Neural progenitor cell (in vitro differentiated cells): ENCODE results near the gene ISM2. TPM values are rescaled to one million over a fixed set of nuclear protein-coding genes. Genes with fewer than 3 reads are reported as not detected.

Experiments
- DNase-seq: peaks from one replicate; pipeline ENCODE4 v3.0.0-alpha.2; 2016; ENCODE audit warnings: low spot score
- H2AFZ ChIP-seq: fragments of 200-600 bp; sonication (generic); replicated peaks from 2 replicates; pipeline ENCODE4 v1.6.1; 2016; ENCODE audit warnings: antibody characterized with exemption
- H3F3A ChIP-seq: fragments of 200-600 bp; sonication (generic); 2 replicates; pipeline ENCODE4 v1.6.1; 2016; ENCODE audit warnings: antibody characterized with exemption, low read depth
- H3K27ac ChIP-seq: fragments of 200-600 bp; sonication (generic); 2 replicates; pipeline ENCODE4 v1.5.1; 2016; ENCODE audit warnings: mild to moderate bottlenecking
- H3K27me3 ChIP-seq: fragments of 200-600 bp; sonication (generic); 2 replicates; pipeline ENCODE4 v1.6.1; 2016; ENCODE audit warnings: mild to moderate bottlenecking, moderate library complexity
- H3K36me3 ChIP-seq: fragments of 200-600 bp; sonication (generic); 2 replicates; pipeline ENCODE4 v1.5.1; 2016
- H3K4me1 ChIP-seq: fragments of 200-600 bp; sonication (generic); 2 replicates; pipeline ENCODE4 v1.6.1; 2016; ENCODE audit warnings: mixed run types
- H3K4me2 ChIP-seq: fragments of 200-600 bp; sonication (generic); 2 replicates; pipeline ENCODE4 v1.6.1; 2016
- H3K4me3 ChIP-seq: fragments of 200-600 bp; sonication (generic); 2 replicates; pipeline ENCODE4 v1.5.1; 2016
- H3K79me2 ChIP-seq: fragments of 200-600 bp; sonication (generic); 2 replicates; pipeline ENCODE4 v1.6.1; 2016; ENCODE audit warnings: low read depth
- H3K9ac ChIP-seq: fragments of 200-600 bp; sonication (generic); 2 replicates; pipeline ENCODE4 v1.6.1; 2016
- H3K9me3 ChIP-seq: fragments of 200-600 bp; sonication (generic); 2 replicates; pipeline ENCODE4 v1.5.1; 2016; ENCODE audit warnings: low read depth
- H4K20me1 ChIP-seq: fragments of 200-600 bp; sonication (generic); 2 replicates; pipeline ENCODE4 v1.6.1; 2016; ENCODE audit warnings: low read depth
- H3K27ac Mint-ChIP-seq: 3 replicates; pipeline ENCODE4 v1.8.0; 2021; ENCODE audit warnings: mixed read lengths
- H3K27me3 Mint-ChIP-seq: 2 replicates; pipeline ENCODE4 v1.8.0; 2022; ENCODE audit warnings: low read depth, mild to moderate bottlenecking, inconsistent platforms, moderate library complexity, mixed read lengths; ENCODE audit not compliant: insufficient read depth
- H3K36me3 Mint-ChIP-seq: 3 replicates; pipeline ENCODE4 v1.8.0; 2021; ENCODE audit warnings: mixed read lengths
- H3K4me1 Mint-ChIP-seq: 3 replicates; pipeline ENCODE4 v1.8.0; 2021; ENCODE audit warnings: mixed read lengths
- H3K4me3 Mint-ChIP-seq: 3 replicates; pipeline ENCODE4 v1.8.0; 2021; ENCODE audit warnings: mild to moderate bottlenecking, moderate library complexity, mixed read lengths
- H3K9me3 Mint-ChIP-seq: 3 replicates; pipeline ENCODE4 v1.8.0; 2020; ENCODE audit warnings: mixed read lengths
- EZH2 ChIP-seq: fragments of 200-600 bp; sonication (generic); IDR thresholded peaks from 2 replicates; pipeline ENCODE4 v1.6.1; 2017; ENCODE audit warnings: antibody characterized with exemption, mild to moderate bottlenecking, moderate library complexity
- EZH2phosphoT487 ChIP-seq: fragments of 200-600 bp; sonication (generic); IDR thresholded peaks from 2 replicates; pipeline ENCODE4 v1.6.1; 2017; ENCODE audit warnings: antibody characterized with exemption
- total RNA-seq: library from RNA; depleted of rRNA; stranded (reverse); fragments of >200 nt; gene quantifications from 2 replicates; pipeline ENCODE4 v1.2.3, GENCODE V29; 2015; ENCODE audit warnings: low replicate concordance
- TF ChIP-seq, protein P1 (sequence below): fragments of 200-600 bp; sonication (generic); IDR thresholded peaks from 2 replicates; pipeline ENCODE4 v1.5.1; 2017; ENCODE audit warnings: antibody characterized with exemption, mild to moderate bottlenecking

The ISM2 gene
- total RNA-seq, 1 donor from 2014 or later: 0.07 TPM

DNA sequence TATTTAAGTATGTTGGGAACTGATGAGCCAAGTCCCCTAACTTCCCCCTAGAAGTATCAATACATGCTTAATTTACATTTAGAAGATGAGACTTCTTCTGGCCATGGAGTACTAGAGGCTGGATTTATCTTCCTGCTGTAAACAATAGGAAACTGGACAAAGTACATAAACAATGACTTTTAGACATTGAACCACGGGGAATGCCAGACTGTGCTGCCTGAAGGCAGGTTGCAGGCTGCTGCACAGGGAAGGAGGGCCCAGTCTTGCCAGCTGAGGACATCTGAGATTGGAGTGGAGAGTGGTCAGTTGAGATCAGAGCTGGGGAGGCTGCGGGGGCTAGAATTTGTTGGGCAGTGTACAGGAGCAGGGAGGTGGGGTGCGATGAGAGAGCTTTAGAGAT is 24.5 kb upstream of the ISM2 start:
- Mint-ChIP-seq H3K4me3 (no peak overlapping the region), H3K27me3 (no peaks in the 10 kb centered on the region), H3K9me3 (no peaks in the 10 kb centered on the region), H3K36me3 (peaks cover 6% of the 10 kb centered on the region), H3K4me1 (no peaks in the 10 kb centered on the region), H3K27ac (peak overlapping the region; percentile 58)
- H3K27me3 ChIP-seq: no peaks in the 10 kb centered on the region
- H3K27ac ChIP-seq: no peak overlapping the region
- H3K4me3 ChIP-seq: no peak overlapping the region
- H3K79me2 ChIP-seq: no peaks in the 10 kb centered on the region
- H3K4me2 ChIP-seq: no peak overlapping the region
- no peaks in the 10 kb centered on the region for H4K20me1 ChIP-seq
- peaks cover 8% of the 10 kb centered on the region for H3F3A ChIP-seq
- H3K9ac ChIP-seq: no peak overlapping the region
- no peak for DNase-seq
- TF ChIP-seq, protein P1, sequence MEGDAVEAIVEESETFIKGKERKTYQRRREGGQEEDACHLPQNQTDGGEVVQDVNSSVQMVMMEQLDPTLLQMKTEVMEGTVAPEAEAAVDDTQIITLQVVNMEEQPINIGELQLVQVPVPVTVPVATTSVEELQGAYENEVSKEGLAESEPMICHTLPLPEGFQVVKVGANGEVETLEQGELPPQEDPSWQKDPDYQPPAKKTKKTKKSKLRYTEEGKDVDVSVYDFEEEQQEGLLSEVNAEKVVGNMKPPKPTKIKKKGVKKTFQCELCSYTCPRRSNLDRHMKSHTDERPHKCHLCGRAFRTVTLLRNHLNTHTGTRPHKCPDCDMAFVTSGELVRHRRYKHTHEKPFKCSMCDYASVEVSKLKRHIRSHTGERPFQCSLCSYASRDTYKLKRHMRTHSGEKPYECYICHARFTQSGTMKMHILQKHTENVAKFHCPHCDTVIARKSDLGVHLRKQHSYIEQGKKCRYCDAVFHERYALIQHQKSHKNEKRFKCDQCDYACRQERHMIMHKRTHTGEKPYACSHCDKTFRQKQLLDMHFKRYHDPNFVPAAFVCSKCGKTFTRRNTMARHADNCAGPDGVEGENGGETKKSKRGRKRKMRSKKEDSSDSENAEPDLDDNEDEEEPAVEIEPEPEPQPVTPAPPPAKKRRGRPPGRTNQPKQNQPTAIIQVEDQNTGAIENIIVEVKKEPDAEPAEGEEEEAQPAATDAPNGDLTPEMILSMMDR: no peak
- TF ChIP-seq EZH2phosphoT487 (no peak), EZH2 (no peak)
- H3K9me3 ChIP-seq: no peaks in the 10 kb centered on the region
- H2AFZ ChIP-seq: no peak overlapping the region
- H3K4me1 ChIP-seq: peaks cover 6% of the 10 kb centered on the region
- no peaks in the 10 kb centered on the region for H3K36me3 ChIP-seq

DNA sequence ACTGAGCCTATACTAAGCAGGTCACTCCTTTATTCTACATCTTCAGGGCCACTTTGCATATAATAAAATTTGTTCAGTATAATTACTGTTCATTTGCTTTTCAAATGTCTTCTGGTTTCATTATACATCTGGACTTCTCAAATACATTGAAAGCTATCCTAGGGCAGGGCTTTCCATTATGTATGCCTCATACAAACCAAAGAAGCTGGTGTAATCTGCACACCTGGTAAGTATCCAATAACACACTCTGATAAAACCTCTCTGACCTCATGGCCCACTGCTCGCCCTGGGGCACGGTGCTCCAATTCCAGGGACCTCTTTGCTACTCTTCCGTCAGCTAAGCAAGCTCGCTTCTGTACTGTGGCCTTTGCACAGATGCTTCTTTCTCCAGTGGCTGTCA is 21.9 kb upstream of the ISM2 start:
- no peak overlapping the region for H3K27ac Mint-ChIP-seq
- H3K27me3 ChIP-seq: no peaks in the 10 kb centered on the region
- no peaks in the 10 kb centered on the region for H3K4me1 Mint-ChIP-seq
- peaks cover 12% of the 10 kb centered on the region for H3K36me3 Mint-ChIP-seq
- no peaks in the 10 kb centered on the region for H3K79me2 ChIP-seq
- H4K20me1 ChIP-seq: no peaks in the 10 kb centered on the region
- no peak overlapping the region for H2AFZ ChIP-seq
- peaks cover 6% of the 10 kb centered on the region for H3K4me1 ChIP-seq
- H3K27me3 Mint-ChIP-seq: no peaks in the 10 kb centered on the region
- H3K36me3 ChIP-seq: no peaks in the 10 kb centered on the region
- no peak overlapping the region for H3K27ac ChIP-seq
- no peaks in the 10 kb centered on the region for H3K9me3 ChIP-seq
- no peaks in the 10 kb centered on the region for H3K9me3 Mint-ChIP-seq
- H3K4me3 ChIP-seq: no peak overlapping the region
- H3K9ac ChIP-seq: no peak overlapping the region
- no peak overlapping the region for H3K4me3 Mint-ChIP-seq
- H3K4me2 ChIP-seq: no peak overlapping the region
- TF ChIP-seq EZH2: no peak
- TF ChIP-seq, protein P1: no peak
- no peak for TF ChIP-seq EZH2phosphoT487
- peaks cover 8% of the 10 kb centered on the region for H3F3A ChIP-seq
- no peak for DNase-seq

DNA sequence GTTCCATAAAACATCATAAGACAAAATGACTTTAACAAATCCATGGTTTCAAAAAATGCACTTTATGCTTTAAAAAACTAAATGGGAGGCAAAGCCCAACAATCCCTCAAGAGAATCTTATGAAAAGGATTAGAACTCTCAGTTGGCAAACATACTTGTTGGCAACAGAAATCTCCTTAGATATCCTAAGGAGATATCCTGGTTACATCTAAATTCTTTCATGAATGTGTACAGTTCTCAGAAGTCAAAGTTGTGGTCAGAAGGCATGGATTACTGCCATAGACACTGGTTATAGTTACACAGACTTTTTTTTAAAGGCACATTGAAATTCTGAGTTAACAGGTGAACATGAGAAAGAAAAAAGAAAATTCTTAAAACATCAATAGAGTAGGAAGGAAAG is 17.5 kb upstream of the ISM2 start:
- no peak overlapping the region for H3K4me3 ChIP-seq
- H3K4me2 ChIP-seq: no peak overlapping the region
- Mint-ChIP-seq H3K27ac (no peak overlapping the region), H3K4me1 (no peaks in the 10 kb centered on the region), H3K4me3 (no peak overlapping the region), H3K9me3 (no peaks in the 10 kb centered on the region), H3K27me3 (no peaks in the 10 kb centered on the region), H3K36me3 (peaks cover 13% of the 10 kb centered on the region)
- H3K4me1 ChIP-seq: peaks cover 6% of the 10 kb centered on the region
- H3K79me2 ChIP-seq: no peaks in the 10 kb centered on the region
- TF ChIP-seq, protein P1: no peak
- TF ChIP-seq EZH2 (no peak), EZH2phosphoT487 (no peak)
- H3K27ac ChIP-seq: no peak overlapping the region
- no peaks in the 10 kb centered on the region for H3K36me3 ChIP-seq
- no peak overlapping the region for H2AFZ ChIP-seq
- peaks cover 8% of the 10 kb centered on the region for H3F3A ChIP-seq
- H3K9me3 ChIP-seq: no peaks in the 10 kb centered on the region
- no peaks in the 10 kb centered on the region for H3K27me3 ChIP-seq
- DNase-seq: no peak
- H3K9ac ChIP-seq: no peak overlapping the region
- no peaks in the 10 kb centered on the region for H4K20me1 ChIP-seq
